Ovary (tissue), 9 donors: ENCODE measurements around the gene DNMT3L. TPM values are rescaled to one million over a fixed set of nuclear protein-coding genes. Genes with fewer than 3 reads are reported as not detected.

Source experiments
- DNase-seq, 5 donors: peaks; one replicate each; pipeline ENCODE4 v3.0.0-alpha.2; 2019 to 2020
- H3K27ac ChIP-seq, 2 donors: fragments of 200-600 bp; one replicate each; pipeline versions ENCODE4 v1.5.1 to v1.8.0; 2019 to 2022
- H3K27me3 ChIP-seq: fragments of 200-600 bp; one replicate; pipeline ENCODE4 v1.8.0; 2022
- H3K36me3 ChIP-seq: fragments of 200-600 bp; sonication (generic); one replicate; pipeline ENCODE4 v1.5.1; 2019
- H3K4me1 ChIP-seq: one replicate; pipeline ENCODE4 v1.8.1; 2013; ENCODE audit warnings: mild to moderate bottlenecking, moderate library complexity; ENCODE audit not compliant: insufficient read depth
- H3K4me3 ChIP-seq: fragments of 200-600 bp; sonication (generic); one replicate; pipeline ENCODE4 v1.5.1; 2017
- H3K9me3 ChIP-seq, 2 donors: fragments of 200-600 bp in 1 of 2; sonication (generic) in 1 of 2; one replicate each; pipeline versions ENCODE4 v1.5.1 to v1.8.1; 2013 to 2019; ENCODE audit warnings: mild to moderate bottlenecking in 1 of 2, moderate library complexity in 1 of 2
- EP300 ChIP-seq: sonication (generic); formaldehyde crosslinking; IDR thresholded peaks from one replicate; pipeline ENCODE4 v1.6.1; 2017; ENCODE audit warnings: antibody characterized with exemption
- POLR2A ChIP-seq: fragments of 450-650 bp; IDR thresholded peaks from one replicate; pipeline ENCODE4 v1.6.1; 2017; ENCODE audit warnings: antibody characterized with exemption, mild to moderate bottlenecking, moderate library complexity
- WGBS, 3 donors: extraction: QIAGEN DNeasy Blood & Tissue Kit in 1 of 3; methylation state at CpG; one replicate each; pipeline versions ENCODE4 v1.1.5 to v1.1.7; 2013 to 2017; 5-methylcytosine and 5-hydroxymethylcytosine counted together
- intact Hi-C, 4 donors: fragments of 100-400 bp; cut with DNase I; formaldehyde crosslinking; loops; one replicate each; pipeline versions ENCODE4 v1.11.0 to v1.15.1; 2022 to 2023
- polyA plus RNA-seq, 2 donors: library from polyadenylated mRNA; stranded (reverse); fragments of 200-250 nt in 1 of 2; fragments of 350-450 nt in 1 of 2; fragmentation: Illumina TruSeq in 1 of 2; extraction: RNeasy Lipid Tissue Mini Kit (QIAGEN cat#74804) in 1 of 2; gene quantifications; one replicate each; pipeline ENCODE4 v1.2.3, GENCODE V29; 2013 to 2014
- total RNA-seq, 7 donors: library from RNA; depleted of rRNA in 2 of 7; stranded (reverse); fragments of >200 nt in 2 of 7; fragmentation: NEBNext Ultra II Directional in 3 of 7; extraction: Animal tissue kit (Norgen Biotek cat#: 25700) in 3 of 7; gene quantifications; one replicate each; pipeline versions ENCODE4 v1.1.0 to v1.2.4, GENCODE V29; 2016 to 2023
- TF ChIP-seq, protein P1 (sequence below), 3 donors: fragments of 450-650 bp in 2 of 3; fragments of 200-600 bp in 1 of 3; IDR thresholded peaks; one replicate each; pipeline versions ENCODE4 v1.5.1 to v1.8.0; 2016 to 2022; ENCODE audit warnings: antibody characterized with exemption in 3 of 3, mild to moderate bottlenecking in 1 of 3
- donor health status: DM: no; HTN: no; CAD: no; lungs with moderate emphysema.
- donor health status: DM: no; HTN: no; CAD: no.
- donor health status: Bipolar disorder and iron deficiency.
- donor health status: DM: yes; HTN: yes; CAD: no.
- donor health status: DM: no; HTN: no; CAD: no.
- donor health status: DM: yes; HTN: yes; CAD: no.

DNMT3L gene
- total and polyA plus RNA-seq, 9 donors, result not detected

DNA sequence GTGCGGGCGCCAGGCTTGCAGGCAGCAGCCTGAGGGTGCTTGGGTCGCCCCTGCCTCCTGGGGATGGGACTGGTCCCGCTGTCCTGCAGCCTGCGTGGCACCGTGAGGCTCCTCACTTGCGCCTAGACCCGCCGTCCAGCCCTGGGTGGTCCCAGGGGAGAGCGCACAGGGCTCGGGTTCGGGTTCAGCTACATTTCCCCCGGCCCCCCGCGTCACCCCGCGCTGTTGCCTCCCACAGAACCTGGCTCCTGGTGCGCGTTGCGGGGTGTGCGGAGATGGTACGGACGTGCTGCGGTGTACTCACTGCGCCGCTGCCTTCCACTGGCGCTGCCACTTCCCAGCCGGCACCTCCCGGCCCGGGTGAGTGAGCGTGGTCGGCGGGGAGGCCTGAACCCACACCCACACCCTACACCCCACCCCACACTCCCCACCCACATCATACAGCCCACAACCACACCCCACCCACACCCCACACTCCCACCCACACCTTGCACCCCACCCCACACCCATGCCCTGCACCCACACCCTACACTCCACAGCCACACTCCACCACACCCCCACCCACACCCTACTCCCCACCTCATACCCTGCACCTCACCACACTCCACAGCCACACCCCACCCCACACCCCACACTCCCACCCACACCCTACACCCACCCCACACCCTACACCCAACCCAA, 32.0 kb upstream of the DNMT3L start:
- Histone ChIP-seq H3K27me3 (no peaks in the 10 kb centered on the region), H3K4me1 (no peaks in the 10 kb centered on the region), H3K27ac (no peak overlapping the region), H3K9me3 (no peaks in the 10 kb centered on the region), H3K4me3 (no peak overlapping the region), H3K36me3 (no peaks in the 10 kb centered on the region)
- intact Hi-C loops, result loop anchor here in 1 of 4 donors (10.0 kb wide), 1 partner anchor 479 kb away; no protein-coding TSS in a partner anchor
- peak in 1 of 5 donors; percentile 21 for DNase-seq
- WGBS, 3 donors, result 85 to 89% (median 86%) methylated on average over 33 of the region's 33 CpGs
- TF ChIP-seq EP300 (no peak), POLR2A (no peak)
- TF ChIP-seq, protein P1, sequence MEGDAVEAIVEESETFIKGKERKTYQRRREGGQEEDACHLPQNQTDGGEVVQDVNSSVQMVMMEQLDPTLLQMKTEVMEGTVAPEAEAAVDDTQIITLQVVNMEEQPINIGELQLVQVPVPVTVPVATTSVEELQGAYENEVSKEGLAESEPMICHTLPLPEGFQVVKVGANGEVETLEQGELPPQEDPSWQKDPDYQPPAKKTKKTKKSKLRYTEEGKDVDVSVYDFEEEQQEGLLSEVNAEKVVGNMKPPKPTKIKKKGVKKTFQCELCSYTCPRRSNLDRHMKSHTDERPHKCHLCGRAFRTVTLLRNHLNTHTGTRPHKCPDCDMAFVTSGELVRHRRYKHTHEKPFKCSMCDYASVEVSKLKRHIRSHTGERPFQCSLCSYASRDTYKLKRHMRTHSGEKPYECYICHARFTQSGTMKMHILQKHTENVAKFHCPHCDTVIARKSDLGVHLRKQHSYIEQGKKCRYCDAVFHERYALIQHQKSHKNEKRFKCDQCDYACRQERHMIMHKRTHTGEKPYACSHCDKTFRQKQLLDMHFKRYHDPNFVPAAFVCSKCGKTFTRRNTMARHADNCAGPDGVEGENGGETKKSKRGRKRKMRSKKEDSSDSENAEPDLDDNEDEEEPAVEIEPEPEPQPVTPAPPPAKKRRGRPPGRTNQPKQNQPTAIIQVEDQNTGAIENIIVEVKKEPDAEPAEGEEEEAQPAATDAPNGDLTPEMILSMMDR (IDR thresholded peaks at IDR 0.05), result no peak

DNA sequence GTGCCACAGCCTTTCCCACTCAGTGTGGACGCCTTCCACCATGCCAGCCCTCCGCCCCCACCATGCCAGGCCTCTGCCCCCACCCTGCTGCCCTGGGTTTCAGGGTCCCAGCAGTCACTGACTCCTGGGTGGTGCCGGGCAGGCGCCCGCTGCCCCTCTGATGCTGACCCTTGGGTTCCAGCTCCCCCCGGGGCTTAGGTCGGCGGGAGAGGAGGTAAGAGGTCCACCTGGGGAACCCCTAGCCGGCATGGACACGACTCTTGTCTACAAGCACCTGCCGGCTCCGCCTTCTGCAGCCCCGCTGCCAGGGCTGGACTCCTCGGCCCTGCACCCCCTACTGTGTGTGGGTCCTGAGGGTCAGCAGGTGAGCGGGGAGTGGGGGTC, 31.1 kb upstream of the DNMT3L start:
- intact Hi-C loops, result loop anchor here in 1 of 4 donors (10.0 kb wide), 1 partner anchor 478 kb away; no protein-coding TSS in a partner anchor
- Histone ChIP-seq H3K27me3 (no peaks in the 10 kb centered on the region), H3K36me3 (no peaks in the 10 kb centered on the region)

DNA sequence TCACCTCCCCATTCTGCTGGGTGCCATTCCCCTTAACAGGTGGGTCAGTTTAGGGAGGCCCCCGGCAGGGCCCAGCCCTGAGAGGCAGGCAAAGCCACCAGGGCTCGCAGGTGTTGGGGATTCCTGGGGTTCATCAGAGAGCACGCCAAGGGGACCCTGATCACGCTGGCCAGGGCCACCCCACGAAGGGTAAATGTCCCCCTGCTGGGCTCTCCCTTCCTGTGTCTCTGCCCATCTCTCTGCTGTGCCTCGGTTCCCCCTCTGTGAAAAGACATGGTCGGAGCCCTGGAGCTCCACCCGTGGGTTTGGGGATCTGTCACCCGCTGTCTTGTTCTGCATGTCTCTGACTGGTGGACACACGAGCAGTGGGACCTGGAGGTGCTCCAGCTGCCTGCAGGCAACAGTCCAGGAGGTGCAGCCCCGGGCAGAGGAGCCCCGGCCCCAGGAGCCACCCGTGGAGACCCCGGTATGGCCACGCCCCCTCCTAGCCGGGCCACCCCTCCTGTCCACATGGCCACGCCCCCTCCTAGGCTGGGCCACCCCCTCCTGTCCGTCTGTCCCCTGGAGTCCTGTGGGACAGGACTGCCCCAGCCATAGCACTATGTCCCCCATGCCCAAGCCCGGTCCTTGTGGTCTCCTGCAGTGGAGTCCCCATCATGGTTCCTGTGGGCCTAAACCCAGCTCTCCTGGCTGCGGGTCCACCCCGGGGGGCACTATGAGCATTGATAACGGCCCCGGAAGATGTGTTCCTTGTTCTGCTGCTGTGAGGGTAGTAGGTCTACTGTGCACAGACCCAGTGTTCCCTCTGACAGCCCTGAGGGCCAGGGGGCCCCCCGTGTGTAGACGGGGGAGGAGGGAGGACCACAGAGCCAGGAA, 30.5 kb upstream of the DNMT3L start:
- no peak for TF ChIP-seq POLR2A
- no peak for TF ChIP-seq EP300
- no peaks in the 10 kb centered on the region for H3K36me3 ChIP-seq
- 52 to 68% (median 62%) methylated on average over 17 to 25 of the region's 25 CpGs for WGBS, 3 donors
- DNase-seq, result peak in 1 of 5 donors; percentile 21
- H3K27me3 ChIP-seq, result no peaks in the 10 kb centered on the region
- intact Hi-C loops, result loop anchor here in 1 of 4 donors (10.0 kb wide), 1 partner anchor 477 kb away; no protein-coding TSS in a partner anchor
- H3K27ac ChIP-seq, result no peak overlapping the region
- H3K9me3 ChIP-seq, result no peaks in the 10 kb centered on the region
- H3K4me1 ChIP-seq, result no peaks in the 10 kb centered on the region
- H3K4me3 ChIP-seq, result no peak overlapping the region

More for the DNA sequence above, 31.1 kb upstream of the DNMT3L start:
- H3K9me3 ChIP-seq, result no peaks in the 10 kb centered on the region
- TF ChIP-seq, protein P1 (IDR thresholded peaks at IDR 0.05), result no peak
- TF ChIP-seq EP300 (no peak), POLR2A (no peak)
- WGBS, 3 donors, result 74 to 79% (median 77%) methylated on average over 13 to 15 of the region's 15 CpGs
- no peak overlapping the region for H3K4me3 ChIP-seq
- no peak overlapping the region for H3K27ac ChIP-seq
- no peaks in the 10 kb centered on the region for H3K4me1 ChIP-seq
- peak in 1 of 5 donors; percentile 19 for DNase-seq

DNA sequence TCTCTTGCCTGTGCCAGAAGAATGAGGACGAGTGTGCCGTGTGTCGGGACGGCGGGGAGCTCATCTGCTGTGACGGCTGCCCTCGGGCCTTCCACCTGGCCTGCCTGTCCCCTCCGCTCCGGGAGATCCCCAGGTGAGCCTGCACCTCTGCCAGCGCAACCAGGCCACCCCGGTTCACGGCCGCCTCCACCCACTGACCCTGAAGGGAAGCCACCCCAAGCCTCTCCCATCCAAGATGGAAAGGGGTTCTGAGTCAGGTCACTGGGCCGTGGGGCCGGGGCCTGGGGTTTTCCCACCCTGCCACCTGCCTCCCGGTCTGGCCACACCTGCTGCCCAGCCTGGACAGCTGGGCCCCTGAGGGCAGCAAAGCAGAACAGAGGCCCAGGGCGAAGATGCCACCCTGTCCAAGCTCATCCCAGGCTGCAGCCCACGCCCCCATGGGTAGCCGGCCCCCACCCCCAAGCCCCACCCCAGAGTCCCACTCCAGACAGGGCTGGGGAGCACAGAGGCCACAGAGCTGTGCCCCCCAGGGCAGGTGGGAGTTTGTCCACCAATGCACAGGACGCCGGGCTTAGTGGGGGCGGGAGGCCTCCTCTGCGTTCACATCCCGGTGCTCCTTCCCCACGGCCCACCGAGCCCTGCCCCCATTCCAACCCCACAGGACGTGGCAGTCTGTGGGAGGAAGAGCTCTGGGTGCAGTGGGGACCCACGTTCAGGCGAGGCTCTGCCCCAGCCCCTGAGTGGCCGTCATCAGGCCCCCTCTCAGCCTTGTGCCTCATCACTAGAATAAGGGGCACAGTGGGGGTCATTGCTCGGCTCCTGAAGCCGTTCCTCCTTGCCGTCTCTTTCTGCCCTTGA, 29.6 kb upstream of the DNMT3L start:
- H3K36me3 ChIP-seq, result no peaks in the 10 kb centered on the region
- TF ChIP-seq, protein P1 (IDR thresholded peaks at IDR 0.05), result no peak
- TF ChIP-seq POLR2A (no peak), EP300 (no peak)

More for the DNA sequence above, 29.6 kb upstream of the DNMT3L start:
- no peaks in the 10 kb centered on the region for H3K4me1 ChIP-seq
- intact Hi-C loops, result loop anchor here in 1 of 4 donors (10.0 kb wide), 1 partner anchor 477 kb away; no protein-coding TSS in a partner anchor
- no peak overlapping the region for H3K27ac ChIP-seq
- peak in 1 of 5 donors; percentile 16 for DNase-seq
- no peak overlapping the region for H3K4me3 ChIP-seq
- H3K9me3 ChIP-seq, result no peaks in the 10 kb centered on the region
- WGBS, 3 donors, result 60 to 79% (median 65%) methylated on average over 26 to 33 of the region's 33 CpGs
- H3K27me3 ChIP-seq, result no peaks in the 10 kb centered on the region
